Activated CD4-positive, alpha-beta memory T cell treated with anti-CD3 and anti-CD28 coated beads, Interleukin-2, amount 10 ng/mL, durations not matched to agents 7 days and 5 days (primary cell): Measurements from ENCODE around the gene FPR3. TPM values are rescaled to one million over a fixed set of nuclear protein-coding genes. Genes with fewer than 3 reads are reported as not detected.
"Not testable (repeated sequence)": the region's sequence is repeated elsewhere in the genome, so short reads cannot be mapped to it uniquely, and the experiment has no call there.

Source experiments
- CTCF ChIA-PET: fragments of 350-600 bp; sonication (Branson Sonifier 250); formaldehyde crosslinking; loops from one replicate; lab custom pipeline; 2021; ENCODE audit warnings: antibody characterized with exemption, inconsistent platforms; lab: Charles Lee
- POLR2A ChIA-PET: fragments of 350-600 bp; sonication (Branson Sonifier 250); formaldehyde crosslinking; loops from one replicate; lab custom pipeline; 2021; ENCODE audit warnings: antibody characterized with exemption; lab: Charles Lee
- DNase-seq: peaks from one replicate; pipeline ENCODE4 v3.0.0-alpha.2; 2020
- H3K27ac Mint-ChIP-seq: one replicate; pipeline ENCODE4 v1.8.0; 2021; ENCODE audit warnings: mild to moderate bottlenecking, mixed read lengths
- H3K27me3 Mint-ChIP-seq: one replicate; pipeline ENCODE4 v1.8.0; 2021; ENCODE audit warnings: mixed read lengths
- H3K36me3 Mint-ChIP-seq: one replicate; pipeline ENCODE4 v1.8.0; 2021; ENCODE audit warnings: low read depth, mixed read lengths
- H3K4me1 Mint-ChIP-seq: one replicate; pipeline ENCODE4 v1.8.0; 2021; ENCODE audit warnings: mixed read lengths
- H3K4me3 Mint-ChIP-seq: one replicate; pipeline ENCODE4 v1.8.0; 2021; ENCODE audit warnings: mild to moderate bottlenecking, mixed read lengths
- H3K9me3 Mint-ChIP-seq: one replicate; pipeline ENCODE4 v1.8.0; 2021; ENCODE audit warnings: mixed read lengths
- total RNA-seq, 2 experiments: library from RNA; stranded (reverse); gene quantifications; one replicate each; pipeline ENCODE4 v1.2.3, GENCODE V29; 2021

The FPR3 gene
- total RNA-seq, 2 experiments from 2014 or later, result not detected

DNA sequence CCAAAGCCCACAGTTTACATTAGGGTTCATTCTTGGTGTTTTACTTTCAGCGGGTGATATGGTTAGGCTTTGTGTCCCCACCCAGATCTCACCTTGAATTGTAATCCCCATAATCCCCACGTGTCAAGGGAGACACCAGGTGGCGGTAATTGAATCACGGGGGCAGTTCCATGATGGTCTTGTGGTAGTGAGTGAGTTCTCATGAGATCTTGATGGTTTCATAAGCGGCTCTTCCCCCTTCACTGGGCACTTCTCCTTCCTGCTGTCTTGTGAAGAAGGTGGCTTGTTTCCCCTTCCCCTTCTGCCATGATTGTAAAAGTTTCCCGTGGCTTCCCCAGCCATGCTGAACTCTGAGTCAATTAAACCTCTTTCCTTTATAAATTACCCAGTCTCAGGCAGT lies 22.0 kb upstream of the FPR3 start:
- CTCF ChIA-PET, result no interaction called here
- peaks cover 2% of the 10 kb centered on the region for H3K4me1 Mint-ChIP-seq
- no peak overlapping the region for H3K4me3 Mint-ChIP-seq
- no peaks in the 10 kb centered on the region for H3K36me3 Mint-ChIP-seq
- no peaks in the 10 kb centered on the region for H3K9me3 Mint-ChIP-seq
- H3K27ac Mint-ChIP-seq, result no peak overlapping the region
- DNase-seq, result no peak
- peaks cover 9% of the 10 kb centered on the region for H3K27me3 Mint-ChIP-seq
- POLR2A ChIA-PET, result no interaction called here

GRCh38 chr19:51776561-51776960 lies 18.4 kb upstream of the FPR3 start:
- DNase-seq, H3K4me1 Mint-ChIP-seq, H3K36me3 Mint-ChIP-seq, H3K9me3 Mint-ChIP-seq, H3K27ac Mint-ChIP-seq, H3K4me3 Mint-ChIP-seq, POLR2A ChIA-PET: not testable (repeated sequence)
- peaks cover 18% of the 10 kb centered on the region for H3K27me3 Mint-ChIP-seq
- CTCF ChIA-PET, result interaction anchor here (0.6 kb wide), 1 partner anchor 12 kb away, joined by 5 read pairs; no protein-coding TSS in a partner anchor

DNA sequence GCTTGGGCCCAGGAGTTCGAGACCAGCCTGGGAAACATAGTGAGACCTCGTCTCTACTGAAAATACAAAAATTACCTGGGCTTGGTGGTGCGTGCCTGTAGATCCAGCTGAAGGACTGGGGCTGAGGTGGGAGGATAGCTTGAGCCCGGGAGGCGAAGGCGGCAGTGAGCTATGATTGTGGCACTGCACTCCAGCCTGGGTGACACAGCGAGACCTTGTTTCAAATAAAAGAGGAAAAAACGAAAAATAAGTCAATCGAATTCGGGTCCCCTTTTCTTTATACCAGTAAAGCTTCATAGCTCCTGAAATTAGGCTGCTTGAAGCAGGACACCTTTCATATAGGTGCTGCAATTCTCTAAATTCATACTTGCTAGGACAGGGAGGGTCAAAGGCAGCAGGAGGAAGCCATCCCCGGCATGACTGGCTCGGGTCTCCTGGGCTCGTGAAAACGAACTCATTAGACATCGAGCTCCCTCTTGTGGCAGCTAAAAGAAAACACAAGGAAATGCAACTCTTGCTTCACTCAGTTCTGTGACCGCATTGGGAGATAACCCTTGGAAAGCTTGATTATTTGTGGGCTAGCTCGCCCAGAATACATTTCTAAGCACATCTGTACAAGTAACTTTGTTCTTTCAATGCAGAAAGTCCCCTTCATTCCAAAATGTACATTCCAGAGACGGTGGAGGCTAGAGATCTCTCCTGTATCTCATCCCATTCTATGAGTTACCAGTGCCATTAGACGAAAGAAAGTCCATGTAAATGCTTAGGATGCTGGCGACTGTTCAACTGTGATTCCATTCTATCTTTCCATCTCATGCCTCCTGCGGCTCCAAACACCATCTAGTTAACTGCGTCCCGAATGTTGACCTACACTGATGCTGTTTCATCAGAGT lies 17.1 kb upstream of the FPR3 start:
- Mint-ChIP-seq H3K4me1 (peaks cover 2% of the 10 kb centered on the region), H3K9me3 (no peaks in the 10 kb centered on the region), H3K36me3 (no peaks in the 10 kb centered on the region), H3K27ac (no peak overlapping the region), H3K4me3 (no peak overlapping the region), H3K27me3 (peaks cover 18% of the 10 kb centered on the region)
- peak; percentile 24 for DNase-seq
- ChIA-PET CTCF (interaction anchor here (0.6 to 1.5 kb wide), 12 partner anchors 21 to 385 kb away, joined by 3 to 10 read pairs (median 3); no protein-coding TSS in a partner anchor), POLR2A (no interaction called here)

- no peaks in the 10 kb centered on the region for H3K9me3 Mint-ChIP-seq
- no peak overlapping the region for H3K4me3 Mint-ChIP-seq
- POLR2A ChIA-PET, result no interaction called here
- H3K36me3 Mint-ChIP-seq, result no peaks in the 10 kb centered on the region
- peaks cover 18% of the 10 kb centered on the region for H3K27me3 Mint-ChIP-seq
- DNase-seq, result no peak
- no peak overlapping the region for H3K27ac Mint-ChIP-seq
- peaks cover 2% of the 10 kb centered on the region for H3K4me1 Mint-ChIP-seq
- CTCF ChIA-PET, result no interaction called here
These were observed 15.8 kb upstream of the FPR3 start for GRCh38 chr19:51779181-51779580.

GRCh38 chr19:51779703-51780102 lies 15.3 kb upstream of the FPR3 start:
- POLR2A ChIA-PET, result no interaction called here
- H3K4me1 Mint-ChIP-seq, result peaks cover 2% of the 10 kb centered on the region

DNA sequence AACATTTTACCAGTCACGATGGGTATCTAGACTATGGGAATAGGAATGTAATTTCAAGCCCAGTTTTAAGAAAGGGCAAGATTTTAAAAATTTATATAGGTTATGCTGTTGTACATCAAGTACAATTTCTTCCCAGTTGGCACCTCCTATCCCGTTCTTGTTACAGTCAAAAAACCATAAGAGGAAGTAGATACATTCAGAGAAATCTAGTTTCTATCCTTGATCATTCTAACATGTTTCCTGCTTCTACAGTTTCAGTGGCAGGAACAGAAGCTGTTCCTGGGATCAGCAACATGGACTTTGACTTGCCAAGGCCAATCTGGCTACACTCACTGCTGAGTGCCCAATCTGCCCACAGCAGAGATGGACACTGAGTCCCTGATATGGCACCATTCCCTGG lies 14.7 kb upstream of the FPR3 start:
- peaks cover 18% of the 10 kb centered on the region for H3K27me3 Mint-ChIP-seq
- H3K4me1 Mint-ChIP-seq, result peaks cover 2% of the 10 kb centered on the region
- POLR2A ChIA-PET, result no interaction called here
- H3K4me3 Mint-ChIP-seq, result no peak overlapping the region
- DNase-seq, result no peak
- no peaks in the 10 kb centered on the region for H3K36me3 Mint-ChIP-seq
- H3K9me3 Mint-ChIP-seq, result no peaks in the 10 kb centered on the region
- CTCF ChIA-PET, result no interaction called here
- H3K27ac Mint-ChIP-seq, result no peak overlapping the region

More at GRCh38 chr19:51779703-51780102, 15.3 kb upstream of the FPR3 start:
- Mint-ChIP-seq H3K27ac (no peak overlapping the region), H3K36me3 (no peaks in the 10 kb centered on the region), H3K4me3 (no peak overlapping the region), H3K27me3 (peaks cover 18% of the 10 kb centered on the region), H3K9me3 (no peaks in the 10 kb centered on the region)
- CTCF ChIA-PET, result no interaction called here
- DNase-seq, result no peak

DNA sequence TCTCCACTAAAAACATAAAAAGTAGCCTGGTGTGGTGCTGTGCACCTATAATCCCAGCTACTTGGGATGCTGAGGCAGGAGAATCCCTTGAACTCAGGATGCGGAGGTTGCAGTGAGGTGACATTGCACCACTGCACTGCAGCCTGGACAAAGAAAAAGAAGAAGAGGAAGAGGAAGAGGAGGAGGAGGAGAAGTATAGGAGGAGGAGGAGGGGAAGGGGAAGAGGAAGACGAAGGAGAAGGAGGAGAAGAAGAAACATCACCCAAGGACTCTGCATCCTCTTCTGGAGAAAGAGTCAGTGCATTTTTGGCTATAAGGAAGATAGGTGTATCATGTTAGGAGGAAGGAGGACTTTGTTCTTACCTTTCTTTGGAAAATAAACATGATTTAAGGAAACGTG lies 13.0 kb upstream of the FPR3 start:
- ChIA-PET CTCF (no interaction called here), POLR2A (no interaction called here)
- Mint-ChIP-seq H3K36me3 (no peaks in the 10 kb centered on the region), H3K9me3 (peaks cover 1% of the 10 kb centered on the region), H3K27me3 (peaks cover 13% of the 10 kb centered on the region), H3K4me3 (no peak overlapping the region), H3K27ac (no peak overlapping the region), H3K4me1 (peaks cover 2% of the 10 kb centered on the region)
- DNase-seq, result no peak

GRCh38 chr19:51783372-51783771 lies 11.6 kb upstream of the FPR3 start:
- no peak for DNase-seq
- Mint-ChIP-seq H3K4me3 (no peak overlapping the region), H3K4me1 (no peaks in the 10 kb centered on the region), H3K9me3 (peaks cover 6% of the 10 kb centered on the region), H3K27ac (no peak overlapping the region), H3K36me3 (no peaks in the 10 kb centered on the region), H3K27me3 (peaks cover 6% of the 10 kb centered on the region)
- ChIA-PET CTCF (no interaction called here), POLR2A (no interaction called here)

GRCh38 chr19:51784109-51784785 lies 10.7 kb upstream of the FPR3 start:
- no peaks in the 10 kb centered on the region for H3K4me1 Mint-ChIP-seq
- H3K36me3 Mint-ChIP-seq, result no peaks in the 10 kb centered on the region
- H3K9me3 Mint-ChIP-seq, result peaks cover 9% of the 10 kb centered on the region
- DNase-seq, result no peak
- H3K27ac Mint-ChIP-seq, result no peak overlapping the region
- no peak overlapping the region for H3K4me3 Mint-ChIP-seq
- ChIA-PET CTCF (no interaction called here), POLR2A (interaction anchor here (0.6 kb wide), 1 partner anchor 387 kb away, joined by 3 read pairs; the partner anchor contains the start of gene ZNF836)
- H3K27me3 Mint-ChIP-seq, result peaks cover 6% of the 10 kb centered on the region

DNA sequence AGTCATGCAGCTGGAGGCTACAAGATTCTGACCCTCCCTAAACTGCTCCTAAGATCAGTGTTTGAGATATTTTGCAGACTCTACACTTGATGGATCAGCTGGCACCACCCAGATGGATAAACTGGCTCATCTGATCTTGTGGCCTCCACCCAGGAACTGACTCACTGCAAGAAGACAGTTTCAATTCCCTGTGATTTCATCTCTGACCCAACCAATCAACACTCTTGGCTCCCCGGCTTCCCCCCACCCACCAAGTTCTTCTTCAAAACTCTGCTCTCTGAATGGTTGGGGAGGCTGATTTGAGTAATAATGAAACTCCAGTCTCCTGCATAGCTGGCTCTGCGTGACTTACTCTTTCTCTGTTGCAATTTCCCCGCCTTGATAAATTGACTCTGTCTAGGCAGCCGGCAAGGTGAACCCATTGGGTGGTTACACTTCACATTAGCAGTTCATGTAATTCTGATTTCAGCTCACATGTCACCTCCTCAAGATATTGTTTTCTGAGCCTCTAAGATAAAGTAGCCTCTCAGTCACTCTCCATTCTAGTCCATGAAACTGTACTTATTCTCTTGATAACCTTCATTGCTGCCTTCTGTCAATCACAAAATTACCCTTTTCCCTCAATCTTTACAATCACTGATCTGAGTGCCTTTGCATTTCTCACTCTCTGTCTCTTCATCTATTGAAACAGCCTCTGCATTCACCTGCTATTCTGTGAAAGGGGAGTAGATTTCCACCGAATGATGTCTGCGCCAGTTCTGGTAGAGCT lies 9.9 kb upstream of the FPR3 start:
- DNase-seq, result peak; percentile 41
- Mint-ChIP-seq H3K27ac (no peak overlapping the region), H3K4me3 (no peak overlapping the region), H3K4me1 (no peaks in the 10 kb centered on the region), H3K27me3 (no peaks in the 10 kb centered on the region), H3K36me3 (no peaks in the 10 kb centered on the region), H3K9me3 (peaks cover 11% of the 10 kb centered on the region)
- POLR2A ChIA-PET, result interaction anchor here (0.6 kb wide), 1 partner anchor 386 kb away, joined by 3 read pairs; the partner anchor contains the start of gene ZNF836
- CTCF ChIA-PET, result no interaction called here

DNA sequence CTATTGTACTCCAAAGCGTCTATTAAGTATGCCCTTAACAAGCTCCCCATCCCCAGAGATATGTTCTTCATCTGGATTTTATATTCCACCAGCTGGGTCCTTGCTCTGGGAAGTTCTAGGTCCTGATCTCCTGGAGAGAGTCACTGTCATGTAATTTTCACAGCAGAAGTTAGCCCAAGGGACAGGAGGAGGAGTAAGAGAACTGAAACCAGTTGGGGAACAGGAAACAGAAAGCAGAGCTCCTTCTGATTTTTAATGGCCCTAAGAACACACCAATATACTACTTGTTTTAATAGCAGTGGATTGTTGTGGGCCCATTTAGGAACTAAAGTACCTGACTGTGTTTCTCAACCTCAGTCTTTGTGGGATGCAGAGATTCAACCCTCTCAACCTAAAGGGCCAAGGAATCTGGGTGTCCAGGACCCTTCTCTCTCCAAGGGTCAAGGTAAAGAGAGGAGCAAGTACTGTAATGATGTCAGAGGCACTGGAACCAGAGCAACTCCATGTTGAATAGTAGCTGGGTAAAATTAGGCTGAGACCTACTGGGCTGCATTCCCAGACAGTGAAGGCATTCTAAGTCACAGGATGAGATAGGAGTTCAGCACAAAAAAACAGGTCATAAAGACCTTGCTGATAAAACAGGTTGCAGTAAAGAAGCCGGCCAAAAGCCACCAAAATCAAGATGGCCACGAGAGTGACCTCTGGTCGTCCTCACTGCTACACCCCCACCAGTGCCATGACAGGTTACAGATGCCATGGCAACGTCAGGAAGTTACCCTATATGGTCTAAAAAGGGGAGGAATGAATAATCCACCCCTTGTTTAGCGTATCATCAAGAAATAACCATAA lies 8.1 kb upstream of the FPR3 start:
- Mint-ChIP-seq H3K9me3 (peaks cover 16% of the 10 kb centered on the region), H3K36me3 (no peaks in the 10 kb centered on the region), H3K27ac (no peak overlapping the region), H3K27me3 (no peaks in the 10 kb centered on the region), H3K4me1 (no peaks in the 10 kb centered on the region), H3K4me3 (no peak overlapping the region)
- ChIA-PET POLR2A (no interaction called here), CTCF (interaction anchor here (1.3 kb wide), 1 partner anchor 130 kb away, joined by 3 read pairs; no protein-coding TSS in a partner anchor)
- no peak for DNase-seq

DNA sequence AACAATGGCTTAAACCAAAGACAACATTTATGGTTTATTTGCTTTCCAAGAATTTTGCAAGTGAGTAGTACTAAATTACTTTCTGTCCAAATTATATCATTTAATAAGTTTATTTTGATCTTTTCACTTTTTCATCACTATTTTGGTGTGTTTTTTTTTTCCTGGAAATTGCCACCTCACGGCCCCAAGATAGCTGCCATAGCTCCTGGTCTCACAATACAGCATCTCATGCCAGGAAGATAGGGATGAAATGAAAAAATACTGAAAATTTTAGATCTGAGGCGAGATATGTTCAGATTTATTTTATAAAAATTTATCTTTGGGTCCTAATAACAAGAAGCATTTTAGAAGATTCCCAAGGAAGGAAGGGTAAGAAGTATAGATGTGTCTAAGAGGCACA lies 6.9 kb upstream of the FPR3 start:
- DNase-seq, result no peak
- Mint-ChIP-seq H3K4me1 (no peaks in the 10 kb centered on the region), H3K36me3 (no peaks in the 10 kb centered on the region), H3K4me3 (no peak overlapping the region), H3K27me3 (no peaks in the 10 kb centered on the region), H3K9me3 (peaks cover 18% of the 10 kb centered on the region), H3K27ac (no peak overlapping the region)
- POLR2A ChIA-PET, result no interaction called here
- CTCF ChIA-PET, result interaction anchor here (0.7 kb wide), 1 partner anchor 11 kb away, joined by 5 read pairs; no protein-coding TSS in a partner anchor
